HCT116 (cell line): ENCODE measurements around the gene CDC6. TPM values are rescaled to one million over a fixed set of nuclear protein-coding genes. Genes with fewer than 3 reads are reported as not detected.

Experiments used
- ATAC-seq: fragments of 200-7000 bp; cut with Tn5 transposase; 2 replicates; pipeline ENCODE4 v1.9.1; 2020; ENCODE audit warnings: mild to moderate bottlenecking, moderate library complexity
- BruUV-seq: library from RNA; stranded (reverse); fragments of 400-500 nt; replicated peaks from 2 replicates; lab custom pipeline; 2021; lab: Mats Ljungman, UMichigan
- CTCF ChIA-PET: fragments of 300-600 bp; sonication (Branson Sonifier 250); formaldehyde crosslinking; loops from one replicate; lab custom pipeline; 2021; ENCODE audit warnings: antibody characterized with exemption; lab: Charles Lee
- POLR2A ChIA-PET: fragments of 300-600, 350-600 bp; sonication (Branson Sonifier 250); formaldehyde crosslinking; loops from one replicate; lab custom pipeline; 2021; ENCODE audit warnings: antibody characterized with exemption; lab: Charles Lee
- RAD21 ChIA-PET, 2 experiments: fragments of 300-600 bp; sonication (Branson Sonifier 250); formaldehyde crosslinking; loops; one replicate each; lab custom pipeline; 2023; ENCODE audit warnings: low total read pairs in 2 of 2; ENCODE audit not compliant: uncharacterized antibody in 2 of 2, unreplicated experiment in 2 of 2, low non-redundant PET in 1 of 2; lab: Charles Lee
- DNase-seq: peaks from one replicate; pipeline ENCODE4 v3.0.0-alpha.2; 2010; ENCODE audit warnings: low read depth, low spot score
- H2AFZ ChIP-seq: fragments of 200-600 bp; shearing (Covaris generic), sonication (generic); 2 replicates; pipeline ENCODE4 v1.6.1; 2017; ENCODE audit warnings: low read depth, mixed run types, mixed read lengths, antibody characterized with exemption, low read length; ENCODE audit not compliant: poor library complexity, severe bottlenecking
- H3K27ac ChIP-seq: 2 replicates; pipeline ENCODE4 v1.5.1; 2012; ENCODE audit warnings: low read depth, low read length
- H3K27me3 ChIP-seq: fragments of 200-600 bp; sonication (generic); 2 replicates; pipeline ENCODE4 v1.6.1; 2016; ENCODE audit warnings: mixed run types, low read length, mixed read lengths; ENCODE audit not compliant: insufficient read depth
- H3K36me3 ChIP-seq, 2 experiments: fragments of 200-500 bp in 1 of 2; fragments of 200-600 bp in 1 of 2; sonication (Bioruptor generic) in 1 of 2; sonication (generic) in 1 of 2; 2 replicates each; pipeline versions ENCODE4 v1.5.1 to v1.6.1; 2014 to 2016; ENCODE audit warnings: low read length in 2 of 2, inconsistent platforms in 1 of 2, mixed read lengths in 1 of 2, mixed run types in 1 of 2; ENCODE audit not compliant: insufficient read depth in 2 of 2, control insufficient read depth in 1 of 2
- H3K4me1 ChIP-seq, 2 experiments: fragments of 200-600 bp in 1 of 2; sonication (generic) in 1 of 2; 2 replicates each; pipeline versions ENCODE4 v1.5.1 to v1.6.1; 2012 to 2017; ENCODE audit warnings: low read length in 2 of 2, inconsistent platforms in 1 of 2, mild to moderate bottlenecking in 1 of 2, mixed read lengths in 1 of 2, mixed run types in 1 of 2, moderate library complexity in 1 of 2; ENCODE audit not compliant: insufficient read depth in 2 of 2, control insufficient read depth in 1 of 2
- H3K4me2 ChIP-seq: fragments of 200-600 bp; sonication (generic); 2 replicates; pipeline ENCODE4 v1.6.1; 2017; ENCODE audit warnings: mixed run types, low read length, mixed read lengths
- H3K4me3 ChIP-seq, 2 experiments: fragments of 200-600 bp in 1 of 2; sonication (generic) in 1 of 2; replicated peaks in 1 of 2; 2 replicates each; pipeline ENCODE4 v1.5.1; 2011 to 2016; ENCODE audit warnings: low read length in 2 of 2, control low read depth in 1 of 2, low read depth in 1 of 2, mild to moderate bottlenecking in 1 of 2, mixed read lengths in 1 of 2, mixed run types in 1 of 2
- H3K79me2 ChIP-seq: fragments of 200-600 bp; sonication (generic); 2 replicates; pipeline ENCODE4 v1.6.1; 2017; ENCODE audit warnings: mild to moderate bottlenecking, mixed run types, low read length, moderate library complexity, mixed read lengths; ENCODE audit not compliant: insufficient read depth
- H3K9ac ChIP-seq: fragments of 200-600 bp; sonication (generic); 2 replicates; pipeline ENCODE4 v1.6.1; 2016; ENCODE audit warnings: low read length, mixed read lengths
- H3K9me2 ChIP-seq: fragments of 200-600 bp; sonication (generic), shearing (Covaris generic); 2 replicates; pipeline ENCODE4 v1.6.1; 2017; ENCODE audit warnings: mixed run types, mild to moderate bottlenecking, moderate library complexity; ENCODE audit not compliant: insufficient read depth
- H3K9me3 ChIP-seq, 2 experiments: fragments of 200-500 bp in 1 of 2; fragments of 200-600 bp in 1 of 2; sonication (Bioruptor generic) in 1 of 2; sonication (generic) in 1 of 2; 2 replicates each; pipeline ENCODE4 v1.6.1; 2014 to 2017; ENCODE audit warnings: low read length in 2 of 2, mixed read lengths in 2 of 2, inconsistent platforms in 1 of 2, low read depth in 1 of 2, mild to moderate bottlenecking in 1 of 2, mixed run types in 1 of 2, moderate library complexity in 1 of 2; ENCODE audit not compliant: control insufficient read depth in 1 of 2, insufficient read depth in 1 of 2
- H4K20me1 ChIP-seq: fragments of 200-600 bp; sonication (generic), shearing (Covaris generic); 2 replicates; pipeline ENCODE4 v1.6.1; 2017; ENCODE audit warnings: mixed run types, mild to moderate bottlenecking, moderate library complexity; ENCODE audit not compliant: insufficient read depth
- CTCF ChIP-seq, 3 experiments: fragments of 200-600 bp in 1 of 3; sonication (generic) in 1 of 3; IDR thresholded peaks in 2 of 3; conservative IDR thresholded peaks in 1 of 3; 2 replicates each; pipeline ENCODE4 v1.5.1; 2012 to 2017; ENCODE audit warnings: low read depth in 2 of 3, low read length in 2 of 3, antibody characterized with exemption in 1 of 3, borderline replicate concordance in 1 of 3, control low read depth in 1 of 3, mild to moderate bottlenecking in 1 of 3, mixed read lengths in 1 of 3, mixed run types in 1 of 3, moderate library complexity in 1 of 3; ENCODE audit not compliant: insufficient read depth in 1 of 3
- EGR1 ChIP-seq: IDR thresholded peaks from 2 replicates; pipeline ENCODE4 v1.6.1; 2012; ENCODE audit warnings: low read depth
- EZH2phosphoT487 ChIP-seq: fragments of 200-600 bp; IDR thresholded peaks from 2 replicates; pipeline ENCODE4 v1.6.1; 2018; ENCODE audit warnings: antibody characterized with exemption, borderline replicate concordance
- POLR2AphosphoS5 ChIP-seq: IDR thresholded peaks from 2 replicates; pipeline ENCODE4 v1.6.1; 2011; ENCODE audit warnings: mild to moderate bottlenecking, low read depth, low read length, moderate library complexity
- RAD21 ChIP-seq: IDR thresholded peaks from 2 replicates; pipeline ENCODE4 v1.6.1; 2012; ENCODE audit warnings: low read depth, mild to moderate bottlenecking
- ZBTB33 ChIP-seq: IDR thresholded peaks from 2 replicates; pipeline ENCODE4 v1.6.1; 2011; ENCODE audit warnings: mild to moderate bottlenecking, low read length, moderate library complexity; ENCODE audit not compliant: insufficient replicate concordance; ENCODE audit errors: extremely low read depth
- ZFX ChIP-seq: fragments of 450-650 bp; IDR thresholded peaks from 2 replicates; pipeline ENCODE4 v1.6.1; 2017
- intact Hi-C: fragments of 100-400 bp; cut with micrococcal nuclease; formaldehyde crosslinking; loops from 2 replicates; pipeline ENCODE4 v1.10.0; 2022
- total RNA-seq: library from RNA; stranded (reverse); gene quantifications from one replicate; pipeline ENCODE4 v1.2.1, GENCODE V29; 2021; ENCODE audit not compliant: unreplicated experiment

Gene CDC6
- total RNA-seq, 1 experiment from 2014 or later: 117 TPM

GRCh38 chr17:40291281-40291664, 3.6 kb downstream of the CDC6 start:
- peaks cover 37 to 59% of the 10 kb centered on the region in 2 experiments for H3K36me3 ChIP-seq
- H3K4me1 ChIP-seq: peaks cover 14 to 19% of the 10 kb centered on the region in 2 experiments
- peaks cover 8% of the 10 kb centered on the region; the same call in 1 of the 2 replicates for H4K20me1 ChIP-seq
- no peak for DNase-seq
- no peak overlapping the region for H3K9ac ChIP-seq
- intact Hi-C loops: loop anchor here (5.0 kb wide), 1 partner anchor 279 kb away; no protein-coding TSS in a partner anchor
- H2AFZ ChIP-seq: no peak overlapping the region
- H3K4me3 ChIP-seq: no peak overlapping the region
- no peaks in the 10 kb centered on the region for H3K9me2 ChIP-seq
- BruUV-seq: no TSS peak
- RAD21 ChIA-PET: no interaction called here
- no peak overlapping the region for H3K4me2 ChIP-seq
- TF ChIP-seq RAD21: no peak
- TF ChIP-seq ZFX: no peak
- no peak for TF ChIP-seq EGR1
- TF ChIP-seq POLR2AphosphoS5: no peak
- no peak for TF ChIP-seq CTCF (IDR thresholded peaks at IDR 0.05 in 2 of 3, conservative IDR thresholded peaks at IDR 0.05 in 1 of 3; ENCODE audit: borderline replicate concordance in 1 of 3, insufficient read depth in 1 of 3, low read depth in 2 of 3, low read length in 2 of 3)
- no peak for TF ChIP-seq EZH2phosphoT487
- no peak for TF ChIP-seq ZBTB33
- TF ChIP-seq, all 23 proteins: peak for 0
- Histone ChIP-seq H3K9me3 (no peaks in the 10 kb centered on the region), H3K79me2 (peaks cover 72% of the 10 kb centered on the region), H3K27me3 (no peaks in the 10 kb centered on the region), H3K27ac (no peak overlapping the region)
- CTCF ChIA-PET: interaction anchor here (1.2 to 3.6 kb wide), 3 partner anchors 90 to 278 kb away, joined by 5 to 18 read pairs (median 16); no protein-coding TSS in a partner anchor
- ATAC-seq: no peak
- POLR2A ChIA-PET: interaction anchor here (0.6 kb wide), 1 partner anchor 11 kb away, joined by 3 read pairs; no protein-coding TSS in a partner anchor
